Kidney epithelial cell (primary cell): ENCODE data around the gene ADGRA1. TPM values are rescaled to one million over a fixed set of nuclear protein-coding genes. Genes with fewer than 3 reads are reported as not detected.

ENCODE experiments used
- DNase-seq: peaks from one replicate; pipeline ENCODE4 v3.0.0-alpha.2; 2010; ENCODE audit warnings: low read depth
- H3K27me3 ChIP-seq: 2 replicates; pipeline ENCODE4 v1.6.0; 2011; ENCODE audit warnings: low read length; ENCODE audit not compliant: control insufficient read depth, insufficient read depth
- H3K36me3 ChIP-seq: 2 replicates; pipeline ENCODE4 v1.5.1; 2011; ENCODE audit warnings: low read length; ENCODE audit not compliant: control insufficient read depth, insufficient read depth
- H3K4me3 ChIP-seq: 2 replicates; pipeline ENCODE4 v1.5.1; 2011; ENCODE audit warnings: low read depth, mild to moderate bottlenecking, control low read depth, low read length
- total RNA-seq: library from RNA; depleted of rRNA; stranded (reverse); fragments of >200 nt; gene quantifications from 2 replicates; pipeline ENCODE4 v1.2.3, GENCODE V29; 2015
- TF ChIP-seq, protein P1 (sequence below): IDR thresholded peaks from 2 replicates; pipeline ENCODE4 v1.5.1; 2011; ENCODE audit warnings: mild to moderate bottlenecking, moderate library complexity, low read length, control low read depth, inconsistent platforms; ENCODE audit not compliant: insufficient read depth, poor library complexity, severe bottlenecking

ADGRA1 gene
- total RNA-seq, 1 donor from 2014 or later = not detected

DNA sequence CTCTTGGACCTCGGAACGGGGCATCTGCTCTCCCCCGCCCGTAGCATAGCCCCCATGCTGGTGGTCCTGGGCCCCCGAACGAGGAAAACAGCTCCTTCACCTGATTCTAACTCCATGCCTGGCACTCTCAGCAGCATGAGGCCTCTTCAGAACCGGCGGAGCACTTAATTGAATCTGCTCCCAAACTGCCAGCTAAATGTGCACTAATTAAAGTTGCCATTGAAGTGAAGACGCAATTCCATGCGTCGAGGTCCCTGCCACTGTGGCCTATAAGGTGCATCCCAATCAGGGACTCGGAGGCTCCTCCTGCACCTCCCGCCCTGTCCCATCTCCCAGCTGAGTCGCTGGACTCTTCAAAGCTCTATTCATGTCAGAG is 41.3 kb upstream of the ADGRA1 start:
- no peak for DNase-seq

DNA sequence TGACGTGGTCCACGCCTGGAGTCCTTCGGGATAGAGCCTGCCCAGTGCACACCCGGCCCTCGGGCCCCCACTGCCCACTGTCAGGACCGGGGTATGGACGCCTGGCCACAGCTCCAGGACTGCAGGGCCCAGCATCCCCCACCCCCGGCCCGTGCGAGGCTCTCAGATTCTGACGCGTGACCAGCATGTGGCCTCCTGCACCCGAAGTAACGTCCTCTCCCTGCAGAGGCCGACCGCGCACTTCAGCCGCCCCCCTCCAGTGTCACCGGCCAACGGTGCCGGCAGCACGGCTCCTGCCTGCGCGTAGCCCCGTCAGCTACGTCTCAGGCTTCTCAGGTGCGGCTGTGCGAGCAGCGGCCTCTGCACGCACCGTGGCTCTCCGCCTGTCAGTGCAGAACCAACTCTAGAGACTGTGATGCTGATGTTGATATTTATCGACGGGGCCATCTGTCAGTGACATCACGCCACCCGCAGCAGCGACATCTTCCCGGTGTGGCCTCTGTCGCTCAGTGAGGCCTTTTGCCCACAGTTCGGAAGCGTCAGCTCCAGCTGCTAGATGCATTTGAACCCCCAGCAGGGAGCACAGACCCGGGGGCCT is 40.1 kb upstream of the ADGRA1 start:
- TF ChIP-seq, protein P1, sequence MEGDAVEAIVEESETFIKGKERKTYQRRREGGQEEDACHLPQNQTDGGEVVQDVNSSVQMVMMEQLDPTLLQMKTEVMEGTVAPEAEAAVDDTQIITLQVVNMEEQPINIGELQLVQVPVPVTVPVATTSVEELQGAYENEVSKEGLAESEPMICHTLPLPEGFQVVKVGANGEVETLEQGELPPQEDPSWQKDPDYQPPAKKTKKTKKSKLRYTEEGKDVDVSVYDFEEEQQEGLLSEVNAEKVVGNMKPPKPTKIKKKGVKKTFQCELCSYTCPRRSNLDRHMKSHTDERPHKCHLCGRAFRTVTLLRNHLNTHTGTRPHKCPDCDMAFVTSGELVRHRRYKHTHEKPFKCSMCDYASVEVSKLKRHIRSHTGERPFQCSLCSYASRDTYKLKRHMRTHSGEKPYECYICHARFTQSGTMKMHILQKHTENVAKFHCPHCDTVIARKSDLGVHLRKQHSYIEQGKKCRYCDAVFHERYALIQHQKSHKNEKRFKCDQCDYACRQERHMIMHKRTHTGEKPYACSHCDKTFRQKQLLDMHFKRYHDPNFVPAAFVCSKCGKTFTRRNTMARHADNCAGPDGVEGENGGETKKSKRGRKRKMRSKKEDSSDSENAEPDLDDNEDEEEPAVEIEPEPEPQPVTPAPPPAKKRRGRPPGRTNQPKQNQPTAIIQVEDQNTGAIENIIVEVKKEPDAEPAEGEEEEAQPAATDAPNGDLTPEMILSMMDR = no peak
- H3K27me3 ChIP-seq = peaks cover 35% of the 10 kb centered on the region

More for the DNA sequence above, 41.3 kb upstream of the ADGRA1 start:
- peaks cover 40% of the 10 kb centered on the region for H3K27me3 ChIP-seq
- H3K4me3 ChIP-seq = no peak overlapping the region
- TF ChIP-seq, protein P1 = no peak
- no peaks in the 10 kb centered on the region for H3K36me3 ChIP-seq

DNA sequence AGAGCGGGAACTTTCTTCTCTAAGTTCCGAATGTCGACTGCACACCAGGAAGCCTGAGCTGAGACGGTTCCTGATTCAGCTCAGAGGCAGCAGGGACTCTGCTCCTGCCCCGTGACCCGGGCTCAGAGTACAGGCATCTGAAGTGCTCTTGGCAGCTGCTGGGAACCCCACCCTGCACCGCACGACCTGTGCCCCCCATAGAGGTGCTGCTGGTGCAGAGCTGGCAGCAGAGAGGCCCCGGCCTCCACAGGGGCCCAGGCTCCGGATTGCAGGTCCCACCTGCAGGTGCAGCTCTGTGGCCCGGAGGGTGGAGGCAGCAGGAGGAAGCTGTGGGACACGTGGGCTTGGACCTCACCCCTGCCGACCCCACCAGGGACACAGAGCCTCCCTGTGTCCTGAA is 39.5 kb upstream of the ADGRA1 start:
- no peak overlapping the region for H3K4me3 ChIP-seq
- H3K36me3 ChIP-seq = no peaks in the 10 kb centered on the region
- DNase-seq = no peak
- TF ChIP-seq, protein P1 = no peak
- peaks cover 30% of the 10 kb centered on the region for H3K27me3 ChIP-seq

More for the DNA sequence above, 40.1 kb upstream of the ADGRA1 start:
- DNase-seq = no peak
- H3K4me3 ChIP-seq = no peak overlapping the region
- H3K36me3 ChIP-seq = no peaks in the 10 kb centered on the region

DNA sequence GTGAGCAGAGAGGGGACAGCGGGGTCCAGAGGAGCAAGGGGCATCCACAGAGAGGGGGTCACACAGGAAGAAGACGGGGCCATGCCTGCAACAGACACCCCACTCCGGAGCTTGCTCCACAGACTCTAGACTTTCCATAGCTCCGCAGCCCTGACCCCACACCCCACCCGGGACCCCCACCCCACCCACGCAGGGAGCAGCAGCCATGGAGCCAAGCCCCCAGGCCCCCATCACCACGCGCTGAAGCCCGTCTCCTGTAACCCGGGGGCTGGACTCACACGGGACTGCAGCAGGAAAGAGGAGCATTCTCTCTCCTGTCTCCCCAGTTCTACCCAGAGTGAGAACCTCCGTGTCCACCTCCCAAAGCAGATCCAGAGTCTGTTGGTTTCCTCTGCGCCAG is 38.8 kb upstream of the ADGRA1 start:
- Histone ChIP-seq H3K4me3 (no peak overlapping the region), H3K36me3 (no peaks in the 10 kb centered on the region), H3K27me3 (peaks cover 25% of the 10 kb centered on the region)
- TF ChIP-seq, protein P1 = no peak
- DNase-seq = no peak

DNA sequence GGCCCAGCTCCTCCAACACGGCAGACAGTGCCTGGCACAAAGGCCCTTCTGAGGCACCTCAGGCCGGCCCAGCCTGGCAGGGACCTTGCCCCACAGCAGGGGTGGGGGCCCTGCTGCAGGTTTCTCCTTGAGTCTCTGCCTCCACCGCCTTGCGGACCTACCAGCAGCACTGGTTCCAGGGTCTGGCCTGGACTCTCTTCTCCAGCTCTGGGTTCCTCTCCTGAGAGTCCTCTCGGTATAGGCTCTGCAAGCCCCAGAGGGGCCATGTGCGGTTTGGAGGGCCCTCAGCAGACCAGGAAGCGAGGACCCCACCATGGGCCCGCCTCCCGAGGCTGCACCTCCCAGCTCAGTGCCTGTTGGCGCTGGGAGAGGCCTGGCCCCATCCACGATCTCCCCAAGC is 38.1 kb upstream of the ADGRA1 start:
- TF ChIP-seq, protein P1 = no peak
- Histone ChIP-seq H3K36me3 (no peaks in the 10 kb centered on the region), H3K4me3 (no peak overlapping the region), H3K27me3 (peaks cover 24% of the 10 kb centered on the region)
- no peak for DNase-seq

DNA sequence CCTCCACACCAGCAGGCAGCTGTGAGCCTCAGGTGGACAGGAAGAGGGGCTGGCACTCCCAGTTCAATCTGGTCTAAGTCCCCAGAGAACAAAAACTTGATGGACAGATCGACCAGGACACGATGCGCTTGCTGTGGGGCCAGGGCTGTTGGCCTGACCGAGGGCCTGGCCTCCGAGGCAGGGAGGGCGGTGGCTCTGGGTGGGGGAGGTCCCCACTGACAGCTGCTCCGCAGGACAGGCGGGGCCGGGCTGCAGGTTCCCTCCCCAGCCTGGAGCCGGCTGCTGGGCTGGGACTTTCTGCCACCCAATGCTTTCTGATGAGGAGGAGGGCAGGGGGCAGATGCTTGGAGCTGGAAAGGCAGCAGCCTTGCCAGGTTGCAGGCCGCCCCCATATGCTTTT is 37.4 kb upstream of the ADGRA1 start:
- no peak for DNase-seq
- Histone ChIP-seq H3K27me3 (peaks cover 23% of the 10 kb centered on the region), H3K4me3 (no peak overlapping the region), H3K36me3 (no peaks in the 10 kb centered on the region)
- TF ChIP-seq, protein P1 = no peak
